NCI-H774 (cell line): ENCODE data around the gene GRIA1.

Experiments
- DNase-seq: peaks from one replicate; lab custom pipeline; 2025; lab: John Stamatoyannopoulos, UW

The GRIA1 gene

GRCh38 chr5:153610811-153611210 lies 120.3 kb downstream of the GRIA1 start:
- no peak for DNase-seq

- peak; percentile 15 for DNase-seq
Measured at GRCh38 chr5:153613144-153613543, 122.7 kb downstream of the GRIA1 start.

DNA sequence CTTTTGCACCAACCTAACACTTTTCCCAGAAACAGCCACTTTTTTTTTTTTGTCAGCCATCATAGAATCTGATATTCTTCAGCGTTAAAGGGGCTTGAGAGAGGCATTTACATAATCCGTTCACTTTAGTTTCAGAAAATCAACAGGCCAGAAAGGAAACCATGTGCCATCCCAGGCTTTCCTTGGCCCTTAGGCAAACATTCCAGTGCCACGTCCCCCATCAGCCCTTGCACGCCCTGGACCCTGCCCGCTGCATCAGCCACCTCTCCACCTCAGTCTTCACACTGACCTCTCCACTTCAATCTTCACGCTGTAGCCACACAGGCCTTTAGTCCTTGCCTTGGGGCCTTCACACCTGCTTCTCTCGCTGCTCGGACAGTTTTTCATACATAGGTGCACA lies 123.2 kb downstream of the GRIA1 start:
- DNase-seq = no peak

DNA sequence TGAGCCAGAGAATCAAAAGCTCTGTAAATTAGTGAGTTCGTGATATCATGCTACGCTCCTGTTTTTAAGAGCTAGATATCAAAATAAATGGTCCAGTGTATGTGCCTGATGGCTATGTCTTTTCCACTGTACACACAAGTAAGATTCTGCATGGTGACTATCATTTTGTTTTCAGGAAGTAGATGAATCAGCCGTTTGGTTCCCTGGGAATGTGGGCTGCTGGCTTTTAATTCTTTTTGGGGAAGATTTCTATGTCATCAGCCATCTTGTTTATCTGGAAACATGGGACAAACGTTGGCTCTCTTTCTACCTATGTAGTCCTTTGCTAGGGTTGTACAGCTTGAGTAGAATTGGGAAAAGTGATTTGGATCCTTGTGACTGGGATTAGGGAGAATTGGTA lies 126.7 kb downstream of the GRIA1 start:
- no peak for DNase-seq

DNA sequence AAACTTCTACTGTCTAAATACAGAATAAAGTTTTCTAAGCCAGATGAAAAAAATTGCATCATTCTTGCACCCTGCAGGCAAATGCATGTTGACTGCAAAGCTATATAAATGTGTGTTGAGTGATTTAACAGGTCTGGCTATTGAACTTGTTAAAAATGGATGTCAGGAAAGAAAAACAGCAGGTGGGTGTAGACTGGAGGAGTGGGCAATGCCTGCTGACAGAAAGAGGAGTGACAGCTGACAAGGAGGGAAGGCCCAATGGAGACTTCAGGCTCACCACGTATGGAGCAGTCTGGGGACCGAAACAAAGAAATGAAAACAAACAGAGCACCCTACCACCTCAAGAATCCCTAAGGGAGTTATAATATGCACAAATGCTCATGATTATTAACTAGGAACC lies 127.8 kb downstream of the GRIA1 start:
- DNase-seq = no peak

DNA sequence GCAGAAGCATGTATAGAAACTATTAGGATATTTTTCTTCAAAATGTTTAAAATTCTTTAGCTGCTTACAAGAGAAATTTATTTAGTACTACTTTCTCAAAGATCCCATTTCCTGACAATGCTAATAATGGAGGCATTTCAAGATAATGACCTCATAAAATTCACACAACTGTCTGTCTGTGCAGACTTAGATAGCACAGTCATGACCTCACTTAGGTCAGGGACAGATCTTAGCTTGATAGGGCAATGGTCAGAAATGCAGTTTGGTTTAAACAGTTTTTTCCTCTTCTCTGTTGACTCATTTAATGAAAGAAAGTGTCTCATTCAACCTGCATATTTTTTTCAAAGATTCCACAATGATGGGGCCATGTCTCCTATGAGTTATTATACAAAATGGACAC lies 128.4 kb downstream of the GRIA1 start:
- DNase-seq = no peak

DNA sequence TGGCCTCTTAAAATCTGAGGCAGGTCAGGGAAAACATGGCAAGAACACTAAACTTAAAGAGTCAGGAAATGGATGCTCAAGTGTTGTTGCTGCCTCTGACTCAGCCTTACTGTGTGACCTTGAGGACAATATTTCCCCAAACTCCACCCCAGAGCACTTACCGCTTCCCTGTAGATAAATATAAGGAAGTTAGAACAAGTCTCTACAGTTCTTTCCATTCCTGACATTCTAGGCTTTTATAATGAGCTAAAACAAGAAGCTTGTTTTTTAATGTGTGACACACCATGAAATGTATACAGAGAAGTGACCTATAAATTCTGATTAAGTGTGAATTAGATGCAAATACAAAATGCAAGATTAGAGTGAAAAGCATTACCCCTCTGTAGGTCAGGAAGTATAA lies 129.3 kb downstream of the GRIA1 start:
- no peak for DNase-seq

- no peak for DNase-seq
Measured at GRCh38 chr5:153623124-153623523, 132.7 kb downstream of the GRIA1 start.

GRCh38 chr5:153623751-153624450 lies 133.4 kb downstream of the GRIA1 start:
- DNase-seq = no peak

- DNase-seq = no peak
Measured at GRCh38 chr5:153624451-153624765, 133.9 kb downstream of the GRIA1 start.

- DNase-seq = no peak
Measured at GRCh38 chr5:153625826-153626354, 135.4 kb downstream of the GRIA1 start.

GRCh38 chr5:153626836-153627235 lies 136.4 kb downstream of the GRIA1 start:
- DNase-seq = no peak

DNA sequence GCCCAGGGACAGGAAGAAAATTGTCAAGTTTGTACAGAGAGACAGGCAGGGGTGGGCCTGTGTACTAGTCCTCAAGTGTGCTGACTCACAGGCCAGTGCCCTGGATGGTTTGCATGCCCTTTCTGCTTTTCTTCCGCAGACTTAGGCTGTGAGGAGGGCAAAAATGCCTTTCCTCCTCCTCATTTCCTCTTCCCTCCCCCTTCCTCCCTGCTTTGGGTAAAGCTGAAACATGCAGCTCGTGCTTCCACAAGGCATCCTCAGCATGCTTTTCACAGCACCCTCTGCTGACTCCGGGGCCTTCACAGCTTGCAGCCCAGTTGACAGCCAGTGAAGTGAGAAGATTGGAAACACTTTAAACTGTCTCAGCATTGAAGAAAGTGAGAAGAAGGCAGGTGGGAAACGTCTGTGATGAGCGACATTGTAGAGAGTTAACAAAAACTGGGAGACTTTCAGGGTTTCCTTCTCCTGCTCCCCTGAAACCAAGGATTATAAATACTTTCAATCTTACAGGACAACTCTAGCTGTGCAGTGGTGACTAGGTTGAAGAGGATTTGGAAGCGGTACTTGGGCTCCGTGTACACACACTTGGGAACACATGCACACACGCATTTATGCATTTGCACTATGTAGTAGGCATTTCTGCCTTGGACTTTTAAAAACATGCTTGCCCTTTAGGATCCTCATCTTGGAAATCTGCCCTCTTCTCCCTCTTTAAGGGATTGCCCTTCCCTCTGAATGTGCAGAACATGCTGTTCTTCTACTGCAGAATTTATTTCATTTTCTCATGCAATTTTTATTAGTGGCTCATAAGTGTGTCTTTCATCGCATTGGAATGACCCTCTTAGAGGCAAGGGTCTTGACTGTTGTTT lies 138.8 kb downstream of the GRIA1 start:
- DNase-seq = no peak

DNA sequence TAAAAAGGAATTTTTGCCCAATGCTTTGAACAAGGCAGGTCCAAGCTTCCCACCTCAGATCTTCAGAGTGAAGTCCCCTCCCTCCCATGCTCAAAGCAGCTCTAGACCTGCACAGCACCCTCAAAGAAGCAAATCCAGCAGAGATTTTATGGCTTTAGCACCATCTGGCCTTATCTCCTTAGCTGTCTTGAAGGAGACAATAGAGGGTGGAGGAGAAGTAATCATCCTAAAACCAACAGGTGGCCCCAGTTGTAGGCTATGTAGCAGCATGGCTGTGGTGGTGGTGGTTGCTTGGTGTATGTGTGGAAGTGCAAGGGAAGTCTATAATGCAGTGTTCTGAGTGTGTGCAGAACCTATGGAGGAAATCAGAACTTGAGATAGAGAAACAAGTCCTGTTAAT lies 140.1 kb downstream of the GRIA1 start:
- no peak for DNase-seq

- no peak for DNase-seq
Measured at GRCh38 chr5:153632748-153633290, 142.3 kb downstream of the GRIA1 start.

- peak; percentile 24 for DNase-seq
Measured at GRCh38 chr5:153636670-153637451, 146.4 kb downstream of the GRIA1 start.

DNA sequence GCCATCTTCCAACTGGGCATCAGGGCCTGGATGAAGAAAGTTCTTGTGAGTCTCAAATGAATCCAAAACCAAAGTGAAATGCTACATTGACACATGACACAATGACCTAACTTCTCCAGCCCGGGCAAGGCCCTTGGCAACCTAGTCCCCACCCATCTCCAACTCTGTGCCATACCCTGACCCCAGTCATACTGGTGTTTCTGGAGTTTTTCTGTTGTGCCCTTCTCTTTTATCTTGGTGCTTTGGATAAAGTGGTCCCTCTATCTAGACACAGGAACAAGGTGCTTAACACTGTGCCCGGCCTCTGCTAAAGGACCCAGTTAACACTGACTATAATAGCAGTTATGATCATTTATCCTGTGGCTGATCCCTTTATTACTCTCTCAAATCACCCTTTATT lies 149.8 kb downstream of the GRIA1 start:
- DNase-seq = no peak

- DNase-seq = no peak
Measured at GRCh38 chr5:153641183-153641688, 150.8 kb downstream of the GRIA1 start.

DNA sequence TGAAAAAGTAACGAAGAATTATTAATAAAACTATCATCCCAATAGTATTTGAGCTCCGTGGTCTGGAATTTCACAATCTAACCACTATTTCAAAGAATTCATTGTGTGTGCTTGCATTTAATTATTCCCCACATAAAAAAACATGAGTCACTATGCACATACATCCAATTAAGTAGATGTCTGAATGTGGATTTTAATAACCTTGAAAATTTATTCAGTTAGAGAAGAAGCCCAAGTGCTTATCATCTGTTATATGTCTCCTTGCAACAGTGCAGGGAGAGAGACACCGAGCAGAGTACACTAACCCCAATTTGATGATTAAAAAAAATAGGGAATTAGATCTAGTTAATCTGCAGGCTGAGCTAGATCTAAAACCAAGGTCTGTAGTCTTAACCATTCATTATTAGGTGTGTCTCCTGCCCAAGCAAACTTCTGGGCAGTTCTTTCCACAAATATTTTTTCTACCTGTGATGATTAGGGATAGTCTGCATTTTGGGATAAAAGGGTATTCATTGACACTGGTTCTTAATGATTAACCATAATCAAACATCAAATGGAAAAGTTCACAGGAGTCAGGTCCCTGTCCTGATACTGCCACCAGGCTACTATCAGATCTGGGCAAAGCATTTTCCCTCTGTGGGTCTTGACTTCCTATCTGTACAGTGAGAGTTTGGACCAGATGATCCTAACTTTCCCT lies 164.2 kb downstream of the GRIA1 start:
- DNase-seq = no peak

GRCh38 chr5:153655201-153655510 lies 164.7 kb downstream of the GRIA1 start:
- DNase-seq = no peak

DNA sequence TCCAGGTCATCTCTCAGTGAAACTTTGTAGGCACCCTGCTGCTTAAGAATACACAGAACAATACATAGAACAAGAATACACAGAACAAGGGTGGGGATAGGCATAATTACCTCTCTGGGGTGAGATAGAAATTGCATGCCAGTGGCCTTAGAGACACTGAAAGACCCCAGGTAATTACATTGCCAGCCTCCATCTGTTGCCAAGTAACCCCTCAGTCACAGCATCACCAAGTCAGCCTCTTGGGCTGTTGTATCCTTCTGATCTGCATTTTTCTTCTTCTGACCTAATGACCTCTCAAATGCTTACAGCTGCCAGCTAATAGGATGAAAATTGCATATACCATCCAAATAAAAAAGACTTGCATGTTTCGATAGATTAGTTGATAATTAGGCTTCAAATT lies 167.7 kb downstream of the GRIA1 start:
- DNase-seq = no peak

DNA sequence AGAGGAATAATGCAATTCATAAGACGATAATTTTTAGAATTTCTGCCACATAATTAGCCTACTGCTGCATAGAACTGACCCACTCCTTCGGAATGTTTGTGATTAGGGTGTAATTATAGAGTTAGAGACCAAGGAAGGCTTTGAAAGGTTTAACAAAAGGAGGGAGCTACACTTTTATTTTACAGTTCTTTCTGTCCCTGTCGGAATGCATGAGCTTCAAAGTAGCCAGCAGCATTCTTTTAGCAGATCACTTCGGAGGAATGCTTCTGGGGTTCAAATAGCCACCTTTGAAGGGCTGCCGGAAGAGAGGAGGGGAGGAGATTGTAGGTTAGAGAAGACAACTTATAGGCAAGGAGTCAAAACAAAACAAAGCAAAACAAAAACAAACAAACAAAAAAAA lies 168.1 kb downstream of the GRIA1 start:
- DNase-seq = no peak
